OCI-LY3 (cell line): ENCODE measurements around the gene ST8SIA4.

Experiments
- H2AFZ ChIP-seq: fragments of 200-600, 300-600 bp; shearing (Covaris generic); 2 replicates; pipeline ENCODE4 v1.6.0; 2014; ENCODE audit warnings: antibody characterized with exemption, low read depth, low read length
- H3K27ac ChIP-seq: fragments of 200-600, 300-600 bp; sonication (generic); 2 replicates; pipeline ENCODE4 v1.5.1; 2014; ENCODE audit warnings: mild to moderate bottlenecking, low read length, moderate library complexity, mixed read lengths
- H3K27me3 ChIP-seq: fragments of 200-600, 300-600 bp; sonication (generic); 2 replicates; pipeline ENCODE4 v1.6.1; 2014; ENCODE audit warnings: low read depth, low read length, mixed read lengths
- H3K36me3 ChIP-seq: fragments of 200-600, 300-600 bp; sonication (generic); replicated peaks from 2 replicates; pipeline ENCODE3; 2014; ENCODE audit warnings: low read depth, low read length, mixed read lengths
- H3K4me1 ChIP-seq: fragments of 300-600, 200-600 bp; sonication (generic); 2 replicates; pipeline ENCODE4 v1.6.1; 2014; ENCODE audit warnings: low read length, mixed read lengths
- H3K4me2 ChIP-seq: fragments of 200-600, 300-600 bp; sonication (generic); 2 replicates; pipeline ENCODE4 v1.6.1; 2014; ENCODE audit warnings: low read length, mixed read lengths
- H3K4me3 ChIP-seq: fragments of 300-600, 200-600 bp; sonication (generic); 2 replicates; pipeline ENCODE4 v1.5.1; 2014; ENCODE audit warnings: antibody characterized with exemption, mild to moderate bottlenecking, low read length, moderate library complexity
- H3K79me2 ChIP-seq: fragments of 300-600, 200-600 bp; shearing (Covaris generic); 2 replicates; pipeline ENCODE4 v1.6.1; 2014; ENCODE audit warnings: mild to moderate bottlenecking, low read length, mixed read lengths
- H3K9ac ChIP-seq: fragments of 300-600, 200-600 bp; shearing (Covaris generic); 2 replicates; pipeline ENCODE4 v1.6.0; 2014; ENCODE audit warnings: mild to moderate bottlenecking, low read length, moderate library complexity
- H3K9me3 ChIP-seq: fragments of 200-600, 300-600 bp; shearing (Covaris generic); 2 replicates; pipeline ENCODE4 v1.6.1; 2014; ENCODE audit warnings: low read length, mixed read lengths; ENCODE audit not compliant: insufficient read depth
- H4K20me1 ChIP-seq: fragments of 200-600, 300-600 bp; sonication (generic); 2 replicates; pipeline ENCODE4 v1.6.1; 2016; ENCODE audit warnings: low read length, mixed read lengths; ENCODE audit not compliant: insufficient read depth
- EZH2phosphoT487 ChIP-seq: fragments of 200-600 bp; shearing (Covaris generic); IDR thresholded peaks from 2 replicates; pipeline ENCODE4 v1.6.1; 2018; ENCODE audit warnings: antibody characterized with exemption, mixed run types, low read depth
- TF ChIP-seq, protein P1 (sequence below): fragments of 200-600, 300-600 bp; sonication (generic); IDR thresholded peaks from 2 replicates; pipeline ENCODE4 v1.5.1; 2014; ENCODE audit warnings: antibody characterized with exemption, low read length, low read depth

Gene ST8SIA4

DNA sequence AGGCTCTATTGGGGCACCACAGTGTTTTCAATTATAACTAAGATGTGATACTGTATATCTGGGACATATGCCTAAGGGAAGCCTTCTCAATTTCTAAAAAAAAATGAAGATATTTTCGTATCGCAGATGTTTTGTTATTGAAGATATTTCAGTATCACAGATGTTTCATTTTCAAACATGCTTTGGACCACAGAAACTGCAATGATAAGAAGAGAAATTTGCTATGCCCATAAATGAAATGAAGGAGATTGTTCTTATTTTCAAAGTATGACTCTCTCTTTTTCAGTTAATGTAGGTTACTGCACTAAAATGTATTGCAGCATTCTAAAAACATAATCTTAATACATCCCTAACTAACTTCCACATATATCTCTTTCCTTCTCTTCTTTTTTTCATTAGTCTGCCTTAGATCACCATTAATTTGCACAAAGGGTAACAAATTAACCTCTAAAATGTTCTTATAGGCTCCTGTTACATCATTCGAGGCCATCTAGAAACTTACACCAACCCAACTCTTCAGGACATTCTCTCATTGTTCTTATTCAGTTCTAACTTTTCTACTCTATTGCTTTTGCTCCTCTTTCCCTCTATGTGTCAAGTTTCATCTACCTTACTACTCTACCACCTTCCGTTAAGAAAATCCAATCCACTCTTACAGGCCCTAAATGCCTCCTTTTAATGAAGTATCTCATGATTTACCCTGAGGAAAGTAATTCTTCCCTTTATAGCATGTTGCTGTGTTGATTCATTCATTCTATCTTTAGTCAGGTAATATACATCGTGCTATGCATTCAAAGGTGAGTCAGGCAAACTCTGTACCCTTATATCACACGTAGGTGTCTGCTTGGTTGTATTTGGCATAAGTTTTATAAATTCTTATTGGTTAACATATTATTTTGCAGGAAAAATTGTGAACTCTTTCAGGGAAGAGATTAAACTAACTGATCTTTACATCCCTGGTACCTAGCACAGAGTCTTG is 70.5 kb downstream of the ST8SIA4 start:
- Histone ChIP-seq H3K4me3 (no peak overlapping the region), H3K9me3 (no peaks in the 10 kb centered on the region), H3K9ac (no peak overlapping the region), H3K79me2 (peaks cover 34% of the 10 kb centered on the region), H2AFZ (no peak overlapping the region), H4K20me1 (no peaks in the 10 kb centered on the region), H3K27ac (peak overlapping the region; percentile 25; the same call in 1 of the 2 replicates), H3K36me3 (peaks cover 31% of the 10 kb centered on the region), H3K4me1 (peaks cover 47% of the 10 kb centered on the region), H3K27me3 (no peaks in the 10 kb centered on the region), H3K4me2 (peak overlapping the region; percentile 21; the same call in 1 of the 2 replicates)
- TF ChIP-seq EZH2phosphoT487: no peak
- TF ChIP-seq, protein P1, sequence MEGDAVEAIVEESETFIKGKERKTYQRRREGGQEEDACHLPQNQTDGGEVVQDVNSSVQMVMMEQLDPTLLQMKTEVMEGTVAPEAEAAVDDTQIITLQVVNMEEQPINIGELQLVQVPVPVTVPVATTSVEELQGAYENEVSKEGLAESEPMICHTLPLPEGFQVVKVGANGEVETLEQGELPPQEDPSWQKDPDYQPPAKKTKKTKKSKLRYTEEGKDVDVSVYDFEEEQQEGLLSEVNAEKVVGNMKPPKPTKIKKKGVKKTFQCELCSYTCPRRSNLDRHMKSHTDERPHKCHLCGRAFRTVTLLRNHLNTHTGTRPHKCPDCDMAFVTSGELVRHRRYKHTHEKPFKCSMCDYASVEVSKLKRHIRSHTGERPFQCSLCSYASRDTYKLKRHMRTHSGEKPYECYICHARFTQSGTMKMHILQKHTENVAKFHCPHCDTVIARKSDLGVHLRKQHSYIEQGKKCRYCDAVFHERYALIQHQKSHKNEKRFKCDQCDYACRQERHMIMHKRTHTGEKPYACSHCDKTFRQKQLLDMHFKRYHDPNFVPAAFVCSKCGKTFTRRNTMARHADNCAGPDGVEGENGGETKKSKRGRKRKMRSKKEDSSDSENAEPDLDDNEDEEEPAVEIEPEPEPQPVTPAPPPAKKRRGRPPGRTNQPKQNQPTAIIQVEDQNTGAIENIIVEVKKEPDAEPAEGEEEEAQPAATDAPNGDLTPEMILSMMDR: no peak

DNA sequence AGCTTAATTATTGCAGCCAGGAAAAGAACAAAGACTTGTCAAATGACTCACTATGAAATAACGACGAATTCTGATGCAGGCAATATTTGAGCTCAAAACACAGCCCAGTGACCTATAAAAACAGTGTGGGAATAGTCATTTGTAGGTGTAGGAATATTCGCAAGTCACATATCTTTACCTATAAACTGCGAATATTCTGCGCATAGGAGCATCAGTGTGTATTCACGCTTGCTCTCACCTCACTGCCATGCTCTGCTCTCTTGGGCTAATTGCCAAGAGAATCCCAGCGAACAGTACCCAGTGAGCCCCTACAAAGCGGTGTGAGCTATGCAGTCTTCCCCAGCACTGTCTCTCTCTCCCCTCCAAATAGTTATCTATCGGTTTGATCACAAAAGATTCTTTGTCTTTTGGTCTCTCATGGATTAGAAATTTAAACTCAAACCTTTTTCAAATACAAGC is 74.2 kb downstream of the ST8SIA4 start:
- Histone ChIP-seq H3K9me3 (no peaks in the 10 kb centered on the region), H3K27me3 (no peaks in the 10 kb centered on the region), H3K4me1 (peaks cover 56% of the 10 kb centered on the region), H3K4me3 (peak overlapping the region; percentile 59), H3K79me2 (peaks cover 49% of the 10 kb centered on the region), H3K4me2 (peak overlapping the region; percentile 83), H3K36me3 (peaks cover 15% of the 10 kb centered on the region), H3K27ac (peak overlapping the region; percentile 92), H4K20me1 (0 out of 2 replicates have a peak, but pooled peaks cover 5% of the 10 kb centered on the region), H3K9ac (peak overlapping the region; percentile 62), H2AFZ (no peak overlapping the region)
- no peak for TF ChIP-seq EZH2phosphoT487
- TF ChIP-seq, protein P1: no peak

DNA sequence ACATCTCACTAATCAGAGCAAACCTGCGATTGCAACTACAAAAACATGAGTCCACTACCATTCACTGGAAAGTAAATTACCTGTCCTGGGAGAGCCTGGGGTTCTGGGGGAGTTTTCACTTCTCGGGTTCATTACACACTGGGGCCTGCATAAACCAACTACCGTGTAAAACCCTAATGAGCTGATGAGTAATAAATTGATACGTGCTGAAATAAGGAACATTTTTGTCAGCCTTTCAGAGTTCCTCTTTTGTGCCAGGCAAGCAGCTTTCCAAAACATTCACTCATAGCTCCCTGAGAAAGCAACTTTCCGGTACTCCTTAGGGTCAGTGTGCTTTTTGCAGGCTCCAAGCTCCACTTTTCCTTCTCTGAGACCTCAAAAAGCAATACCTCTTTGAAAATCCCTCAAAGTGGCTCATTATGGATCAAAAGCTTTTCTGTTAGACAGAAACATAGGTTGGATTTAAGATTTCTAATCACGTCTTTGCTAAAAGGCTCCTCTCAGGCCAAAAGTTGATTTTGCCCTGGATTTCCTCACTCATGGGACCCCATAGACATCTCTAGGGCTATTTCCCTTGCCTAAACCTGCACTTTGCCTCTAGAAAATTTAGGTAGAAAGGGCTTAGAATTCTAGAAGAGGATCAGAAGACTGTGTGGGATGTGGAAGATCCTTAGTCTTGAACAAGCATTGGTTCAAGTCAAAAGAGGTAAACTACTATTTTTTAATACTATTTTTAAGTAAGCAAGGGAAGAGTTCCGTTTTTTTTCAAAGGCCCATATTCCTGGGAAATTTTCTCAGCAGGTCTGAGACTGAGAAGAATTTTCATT is 74.8 kb downstream of the ST8SIA4 start:
- Histone ChIP-seq H3K4me2 (peak overlapping the region; percentile 83), H3K9ac (peak overlapping the region; percentile 62), H3K9me3 (no peaks in the 10 kb centered on the region), H3K4me3 (peak overlapping the region; percentile 62), H3K36me3 (peaks cover 10% of the 10 kb centered on the region), H4K20me1 (0 out of 2 replicates have a peak, but pooled peaks cover 5% of the 10 kb centered on the region), H2AFZ (no peak overlapping the region), H3K4me1 (peaks cover 55% of the 10 kb centered on the region), H3K27ac (peak overlapping the region; percentile 92), H3K27me3 (no peaks in the 10 kb centered on the region), H3K79me2 (peaks cover 52% of the 10 kb centered on the region)
- TF ChIP-seq, protein P1: no peak
- no peak for TF ChIP-seq EZH2phosphoT487
